HG02970 (cell line): Measurements from ENCODE around the gene TLCD3B.
"Not testable (repeated sequence)": the region's sequence is repeated elsewhere in the genome, so short reads cannot be mapped to it uniquely, and the experiment has no call there.

Experiments
- ATAC-seq: cut with Tn5 transposase; IDR thresholded peaks from one replicate; pipeline ENCODE4 v1.9.1; 2021; ENCODE audit warnings: mild to moderate bottlenecking, moderate library complexity, moderate number of reproducible peaks; ENCODE audit not compliant: unreplicated experiment, low FRiP score

The TLCD3B gene

GRCh38 chr16:30063278-30063892 is 32.3 kb upstream of the TLCD3B start:
- no peak for ATAC-seq

- ATAC-seq = no peak
Measured at GRCh38 chr16:30060836-30061554, 29.9 kb upstream of the TLCD3B start.

DNA sequence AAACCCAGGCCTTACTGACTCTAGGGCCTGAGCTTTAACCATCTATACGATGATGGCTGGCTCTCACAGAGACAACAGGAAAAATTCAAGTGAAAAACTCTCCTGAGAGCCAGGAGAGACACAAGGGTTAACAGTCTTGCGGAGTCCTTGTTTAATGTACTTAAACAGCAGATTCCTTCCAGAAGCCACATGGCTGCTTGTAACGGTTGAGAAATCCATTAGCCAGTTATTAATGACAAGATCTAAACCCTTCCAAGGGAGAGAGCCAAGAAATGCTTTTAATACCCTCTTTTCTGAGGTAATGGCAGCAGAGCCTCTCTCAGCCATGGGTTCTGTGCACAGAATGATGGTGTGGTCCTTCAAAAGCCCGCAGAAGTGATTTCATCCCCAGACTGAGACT is 29.3 kb upstream of the TLCD3B start:
- no peak for ATAC-seq

DNA sequence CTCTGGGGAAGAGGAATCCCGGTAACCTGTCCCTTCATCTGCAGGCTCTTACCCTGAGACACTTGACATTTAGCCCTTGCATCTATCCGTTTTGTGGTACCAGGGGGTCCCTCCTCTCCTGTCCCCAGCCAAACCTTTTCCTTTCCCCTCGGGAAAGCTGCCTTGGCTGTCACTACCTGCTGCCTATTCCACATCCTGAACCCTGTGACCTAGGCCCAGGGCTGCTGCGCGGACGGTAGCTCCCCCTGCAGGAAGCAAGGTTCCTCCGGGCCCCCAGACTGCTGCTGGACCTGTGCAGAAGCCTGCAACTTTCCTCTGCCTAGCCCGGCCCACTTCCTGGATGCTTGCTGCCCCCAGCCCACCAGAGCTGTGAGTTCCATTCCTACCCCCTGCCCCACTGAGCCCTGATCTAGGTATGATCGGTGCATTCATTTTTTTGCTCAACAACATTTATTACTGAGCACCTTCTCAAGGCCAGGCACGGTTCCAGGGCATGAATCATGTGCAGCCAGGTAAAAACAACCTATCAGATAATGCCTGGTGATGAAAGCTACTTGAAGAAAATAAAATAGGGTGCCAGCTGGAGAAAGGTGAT is 24.0 kb upstream of the TLCD3B start:
- no peak for ATAC-seq

- ATAC-seq = no peak
Measured at GRCh38 chr16:30054451-30054850, 23.4 kb upstream of the TLCD3B start.

- no peak for ATAC-seq
Measured at GRCh38 chr16:30053376-30054015, 22.4 kb upstream of the TLCD3B start.

GRCh38 chr16:30052671-30053372 is 21.8 kb upstream of the TLCD3B start:
- ATAC-seq = peak; percentile 64

- ATAC-seq = no peak
Measured at GRCh38 chr16:30051518-30051917, 20.4 kb upstream of the TLCD3B start.

DNA sequence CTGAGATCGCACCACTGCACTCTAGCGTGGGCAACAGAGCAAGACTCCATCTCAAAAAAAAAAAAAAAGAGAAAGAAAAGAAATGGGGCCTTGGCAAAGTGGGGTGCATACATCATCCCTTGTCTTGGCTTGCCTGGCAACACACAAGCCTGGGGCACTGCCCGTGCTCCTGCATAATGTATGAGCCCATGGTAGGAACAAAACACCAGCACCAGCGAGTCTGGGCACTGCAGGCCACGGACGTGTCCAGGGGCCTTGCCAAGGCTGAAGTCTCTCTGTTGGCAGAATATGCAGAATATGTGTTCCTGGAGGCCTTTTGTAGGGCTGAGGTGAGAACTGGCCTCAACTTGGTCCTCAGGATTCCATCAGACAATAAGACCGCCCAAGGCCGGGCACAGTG is 18.8 kb upstream of the TLCD3B start:
- ATAC-seq = no peak

DNA sequence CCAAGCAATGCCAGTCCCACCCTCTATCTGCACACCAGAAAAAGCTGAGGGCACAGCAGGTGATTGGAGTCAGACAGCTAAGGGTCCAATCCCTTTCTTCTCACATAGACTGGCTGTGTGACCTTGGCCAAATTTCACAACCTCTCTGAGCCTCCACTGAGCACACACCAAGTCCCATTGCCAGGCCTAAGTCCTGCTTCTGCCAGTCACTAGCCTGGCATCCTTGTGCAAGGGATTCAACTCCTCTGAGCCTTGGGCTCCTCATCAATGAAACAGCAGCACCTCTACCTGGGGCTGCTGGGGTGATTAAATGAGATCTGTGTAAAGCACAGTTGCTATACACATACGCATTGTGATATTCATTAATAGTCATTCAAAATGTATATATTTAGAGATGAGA is 15.5 kb upstream of the TLCD3B start:
- ATAC-seq = no peak

DNA sequence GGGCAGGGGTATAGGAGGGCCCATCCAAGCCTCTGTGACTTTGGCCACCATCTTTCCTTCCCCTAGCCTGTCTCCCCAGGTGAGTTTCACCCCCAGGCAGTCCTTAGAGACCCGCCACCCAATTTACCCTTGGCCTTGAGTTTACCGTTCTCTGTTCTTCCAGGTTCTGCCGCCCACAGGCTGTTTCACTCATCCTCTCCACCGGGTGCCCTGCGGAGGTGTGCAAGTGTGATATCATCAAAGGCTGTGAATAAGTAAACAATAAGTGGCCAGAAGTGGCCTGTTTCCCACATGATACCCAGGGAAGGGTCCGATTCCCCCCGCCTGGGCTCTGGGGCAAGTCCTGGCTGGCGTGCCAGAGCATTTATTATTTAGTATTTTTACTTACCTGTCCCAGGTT is 15.1 kb upstream of the TLCD3B start:
- ATAC-seq = no peak

DNA sequence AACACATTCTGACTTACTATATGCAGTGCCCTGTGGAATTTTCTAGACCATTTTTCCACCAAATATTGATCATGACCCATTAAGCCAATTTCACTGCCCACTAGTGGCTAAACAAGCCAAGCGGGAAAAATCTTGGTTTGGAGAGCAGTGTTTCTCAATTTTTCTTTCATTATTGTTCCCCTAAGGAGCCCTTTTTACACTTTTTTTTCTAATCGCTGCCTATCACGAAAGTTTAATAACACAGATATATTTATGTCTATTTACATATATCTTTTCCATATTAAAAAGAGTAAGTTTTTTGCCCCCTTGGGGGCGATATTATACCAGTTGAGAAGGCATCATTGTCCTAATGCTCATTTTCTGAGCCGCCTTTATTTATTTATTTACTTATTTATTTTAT is 10.8 kb upstream of the TLCD3B start:
- ATAC-seq = no peak

DNA sequence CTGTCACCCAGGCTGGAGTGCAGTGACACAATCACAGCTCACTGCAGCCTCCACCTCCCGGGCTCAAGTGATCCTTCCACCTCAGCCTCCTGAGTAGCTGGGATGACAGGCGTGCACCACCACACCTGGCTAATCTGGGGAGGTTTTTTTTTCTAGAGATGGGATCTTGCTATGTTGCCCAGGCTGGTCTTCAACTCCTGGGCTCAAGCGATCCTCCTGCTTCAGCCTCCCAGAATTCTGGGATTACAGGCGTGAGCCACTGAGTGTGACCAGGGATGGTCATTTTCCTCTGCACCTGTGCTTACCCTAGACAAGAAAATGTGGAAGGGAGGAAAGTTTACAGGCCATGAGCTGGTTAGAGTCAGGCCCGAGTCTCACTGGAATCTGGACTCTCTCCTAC is 9.6 kb upstream of the TLCD3B start:
- not testable (repeated sequence) for ATAC-seq

- ATAC-seq = no peak
Measured at GRCh38 chr16:30040221-30040620, 9.2 kb upstream of the TLCD3B start.

- ATAC-seq = no peak
Measured at GRCh38 chr16:30033270-30033669, 2.2 kb upstream of the TLCD3B start.

- no peak for ATAC-seq
Measured at GRCh38 chr16:30032083-30032819, 1.2 kb upstream of the TLCD3B start.

GRCh38 chr16:30031477-30031918 is 427 bp upstream of the TLCD3B start:
- no peak for ATAC-seq

DNA sequence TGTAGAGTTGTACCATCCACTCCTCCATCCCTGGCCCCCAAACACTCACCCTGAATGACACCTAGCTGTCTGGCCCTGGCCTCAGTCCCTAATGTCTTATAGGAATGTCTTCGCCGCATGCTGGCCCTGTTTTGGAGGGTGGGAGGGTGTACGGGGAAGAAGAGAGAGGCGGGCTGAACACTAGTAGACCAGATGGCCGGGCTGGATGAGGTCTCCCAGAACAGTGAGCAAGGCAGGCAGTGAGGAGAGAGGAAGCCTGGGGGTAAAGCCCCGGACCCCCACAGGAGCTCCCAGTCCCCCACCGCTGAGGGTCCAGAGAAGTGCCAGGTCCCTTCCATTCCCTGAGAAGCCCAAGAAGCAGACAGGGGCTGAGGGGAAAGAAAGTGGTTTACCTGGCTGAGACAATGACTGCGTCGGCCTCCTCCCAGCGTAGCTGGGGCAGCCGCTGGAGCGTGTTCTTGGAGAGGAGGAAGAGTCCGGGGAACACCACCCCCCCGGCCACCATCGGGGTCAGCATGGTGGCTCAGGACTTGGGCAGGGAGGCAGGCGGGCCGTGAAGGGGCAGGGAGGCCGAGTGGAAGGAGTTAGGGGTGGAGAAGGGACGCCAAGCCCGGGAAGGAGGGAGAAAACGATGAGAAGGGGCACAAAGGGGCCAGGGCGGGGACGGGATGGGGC is 923 bp downstream of the TLCD3B start:
- no peak for ATAC-seq

- no peak for ATAC-seq
Measured at GRCh38 chr16:30028438-30029076, 2.5 kb downstream of the TLCD3B start.
